HK-2 (cell line): Measurements from ENCODE around the gene PTPRM.

Experiments
- DNase-seq: peaks from one replicate; pipeline ENCODE4 v3.0.0-alpha.2; 2018; ENCODE audit not compliant: unreplicated experiment

The PTPRM gene

GRCh38 chr18:7600036-7600435, 32.9 kb downstream of the PTPRM start:
- DNase-seq: no peak

GRCh38 chr18:7600528-7601245, 33.6 kb downstream of the PTPRM start:
- no peak for DNase-seq

GRCh38 chr18:7601246-7601615, 34.1 kb downstream of the PTPRM start:
- DNase-seq: peak; percentile 64

- DNase-seq: no peak
These were observed 34.8 kb downstream of the PTPRM start for GRCh38 chr18:7601936-7602335.

GRCh38 chr18:7603259-7604000, 36.3 kb downstream of the PTPRM start:
- DNase-seq: no peak

GRCh38 chr18:7604361-7604760, 37.2 kb downstream of the PTPRM start:
- no peak for DNase-seq

- no peak for DNase-seq
These were observed 38.6 kb downstream of the PTPRM start for GRCh38 chr18:7605705-7606104.

- DNase-seq: no peak
These were observed 40.5 kb downstream of the PTPRM start for GRCh38 chr18:7607540-7608173.

GRCh38 chr18:7608174-7608550, 41.0 kb downstream of the PTPRM start:
- DNase-seq: no peak

- no peak for DNase-seq
These were observed 41.7 kb downstream of the PTPRM start for GRCh38 chr18:7608781-7609201.

GRCh38 chr18:7609617-7610016, 42.5 kb downstream of the PTPRM start:
- DNase-seq: no peak

- DNase-seq: no peak
These were observed 46.9 kb downstream of the PTPRM start for GRCh38 chr18:7614042-7614441.

GRCh38 chr18:7615840-7616239, 48.7 kb downstream of the PTPRM start:
- DNase-seq: no peak

GRCh38 chr18:7616661-7617060, 49.5 kb downstream of the PTPRM start:
- no peak for DNase-seq

GRCh38 chr18:7617738-7618422, 50.8 kb downstream of the PTPRM start:
- DNase-seq: peak; percentile 61

- DNase-seq: no peak
These were observed 51.9 kb downstream of the PTPRM start for GRCh38 chr18:7618891-7619442.

GRCh38 chr18:7619676-7620075, 52.6 kb downstream of the PTPRM start:
- DNase-seq: no peak

- no peak for DNase-seq
These were observed 55.6 kb downstream of the PTPRM start for GRCh38 chr18:7622721-7623120.

- DNase-seq: no peak
These were observed 56.6 kb downstream of the PTPRM start for GRCh38 chr18:7623681-7624080.

GRCh38 chr18:7624697-7625096, 57.6 kb downstream of the PTPRM start:
- no peak for DNase-seq

- DNase-seq: no peak
These were observed 59.2 kb downstream of the PTPRM start for GRCh38 chr18:7626175-7626921.
